A673 (cell line): Measurements from ENCODE around the gene TP53BP2. TPM values are rescaled to one million over a fixed set of nuclear protein-coding genes. Genes with fewer than 3 reads are reported as not detected.

Experiments
- BruUV-seq: library from RNA; stranded (reverse); fragments of 400-500 nt; replicated peaks from 2 replicates; lab custom pipeline; 2021; lab: Mats Ljungman, UMichigan
- CTCF ChIA-PET: fragments of 300-600 bp; sonication (Branson Sonifier 250); formaldehyde crosslinking; loops from one replicate; lab custom pipeline; 2022; ENCODE audit warnings: antibody characterized with exemption; lab: Charles Lee
- POLR2A ChIA-PET: fragments of 300-600 bp; sonication (Branson Sonifier 250); formaldehyde crosslinking; loops from one replicate; lab custom pipeline; 2022; ENCODE audit warnings: antibody characterized with exemption; ENCODE audit not compliant: low non-redundant PET; lab: Charles Lee
- DNase-seq: peaks from one replicate; pipeline ENCODE4 v3.0.0-alpha.2; 2015; ENCODE audit warnings: low spot score
- H3K27ac ChIP-seq: fragments of 200-600 bp; sonication (generic); 2 replicates; pipeline ENCODE4 v1.5.1; 2016; ENCODE audit warnings: mixed run types, low read depth, mild to moderate bottlenecking, mixed read lengths, antibody characterized with exemption, low read length; ENCODE audit not compliant: poor library complexity, severe bottlenecking
- H3K27me3 ChIP-seq: fragments of 200-600 bp; sonication (generic); replicated peaks from 2 replicates; pipeline ENCODE4 v1.6.1; 2017; ENCODE audit warnings: mixed run types, low read depth, mild to moderate bottlenecking, mixed read lengths, antibody characterized with exemption, low read length; ENCODE audit not compliant: insufficient read depth, poor library complexity
- H3K36me3 ChIP-seq: fragments of 200-600 bp; sonication (generic); 2 replicates; pipeline ENCODE4 v1.6.1; 2016; ENCODE audit warnings: mixed run types, mild to moderate bottlenecking, mixed read lengths, antibody characterized with exemption, low read length; ENCODE audit not compliant: insufficient read depth, poor library complexity, severe bottlenecking
- H3K4me1 ChIP-seq: fragments of 200-600 bp; sonication (generic); 2 replicates; pipeline ENCODE4 v1.6.1; 2017; ENCODE audit warnings: mixed run types, mild to moderate bottlenecking, mixed read lengths, antibody characterized with exemption, low read length; ENCODE audit not compliant: insufficient read depth, poor library complexity, severe bottlenecking
- H3K4me3 ChIP-seq: fragments of 200-600 bp; sonication (generic); 2 replicates; pipeline ENCODE4 v1.5.1; 2016; ENCODE audit warnings: low read depth, mixed run types, mild to moderate bottlenecking, mixed read lengths, low read length; ENCODE audit not compliant: poor library complexity, severe bottlenecking
- H3K9me3 ChIP-seq: fragments of 200-600 bp; sonication (generic); 2 replicates; pipeline ENCODE4 v1.6.1; 2016; ENCODE audit warnings: mixed run types, low read depth, mild to moderate bottlenecking, mixed read lengths, antibody characterized with exemption, low read length; ENCODE audit not compliant: poor library complexity, severe bottlenecking
- CTCF ChIP-seq: fragments of 300-800, 200-600 bp; sonication (generic); conservative IDR thresholded peaks from 2 replicates; pipeline ENCODE4 v1.5.1; 2017; ENCODE audit warnings: low read depth, mild to moderate bottlenecking, antibody characterized with exemption, low read length, moderate library complexity, mixed read lengths
- EZH2 ChIP-seq: fragments of 200-600 bp; sonication (generic); IDR thresholded peaks from 2 replicates; pipeline ENCODE4 v1.6.1; 2017; ENCODE audit warnings: borderline replicate concordance, low read depth, mild to moderate bottlenecking, mixed read lengths, antibody characterized with exemption, low read length; ENCODE audit not compliant: poor library complexity, severe bottlenecking
- intact Hi-C: fragments of 100-400 bp; cut with micrococcal nuclease; formaldehyde crosslinking; loops from one replicate; pipeline ENCODE4 v1.10.0; 2022; ENCODE audit not compliant: unreplicated experiment
- total RNA-seq: library from RNA; stranded (reverse); gene quantifications from 2 replicates; pipeline ENCODE4 v1.2.3, GENCODE V29; 2021

The TP53BP2 gene
- total RNA-seq, 1 experiment from 2014 or later: 93.3 TPM

GRCh38 chr1:223840254-223840653 is 5.5 kb downstream of the TP53BP2 start:
- POLR2A ChIA-PET: no interaction called here
- Histone ChIP-seq H3K27me3 (no peaks in the 10 kb centered on the region), H3K36me3 (no peaks in the 10 kb centered on the region), H3K4me1 (peaks cover 49% of the 10 kb centered on the region), H3K27ac (no peak overlapping the region), H3K4me3 (no peak overlapping the region), H3K9me3 (no peaks in the 10 kb centered on the region)
- BruUV-seq: no TSS peak
- CTCF ChIA-PET: no interaction called here
- TF ChIP-seq EZH2 (no peak), CTCF (no peak)
- intact Hi-C loops: no loop called here
- DNase-seq: no peak

DNA sequence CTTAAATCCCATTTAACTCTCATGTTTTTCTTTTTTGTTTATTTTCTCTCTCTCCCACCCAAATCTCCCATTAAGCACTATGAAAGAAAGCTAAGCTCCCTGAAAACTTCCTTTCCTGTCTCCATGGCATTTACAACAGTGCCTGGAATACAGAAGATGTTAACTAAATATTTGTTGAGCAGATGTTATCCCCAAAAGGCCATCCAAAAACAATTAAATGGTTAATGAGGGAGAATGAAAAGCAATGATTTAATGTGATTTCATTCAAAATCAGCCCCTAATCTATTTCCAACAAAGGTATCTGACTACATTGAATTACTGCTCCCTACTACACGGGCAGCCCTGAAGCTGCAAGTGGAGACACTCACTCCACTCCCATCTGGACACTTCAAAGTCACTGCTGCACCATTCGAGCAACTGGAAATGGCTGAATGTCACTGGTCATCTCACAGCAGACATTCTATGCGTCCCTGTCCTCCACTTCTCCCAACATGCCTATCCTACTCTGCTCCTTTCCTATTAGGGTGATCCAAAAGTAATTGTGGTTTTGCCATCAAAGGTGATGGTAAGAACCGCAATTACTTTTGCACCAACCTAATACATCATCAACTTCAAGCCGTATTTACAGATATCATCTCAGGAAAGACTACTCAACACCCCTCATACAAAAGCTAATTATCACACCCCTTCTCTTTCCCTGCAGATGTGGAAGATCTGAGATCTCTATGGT is 7.5 kb downstream of the TP53BP2 start:
- H3K4me1 ChIP-seq: peaks cover 67% of the 10 kb centered on the region
- ChIA-PET POLR2A (no interaction called here), CTCF (interaction anchor here (1.0 kb wide), 1 partner anchor 18 kb away, joined by 3 read pairs; no protein-coding TSS in a partner anchor)
- intact Hi-C loops: no loop called here
- H3K9me3 ChIP-seq: no peaks in the 10 kb centered on the region
- no peak for DNase-seq
- H3K27ac ChIP-seq: no peak overlapping the region
- TF ChIP-seq CTCF (no peak), EZH2 (no peak)
- H3K27me3 ChIP-seq: no peaks in the 10 kb centered on the region
- H3K36me3 ChIP-seq: no peaks in the 10 kb centered on the region
- H3K4me3 ChIP-seq: no peak overlapping the region
- no TSS peak for BruUV-seq

- H3K4me3 ChIP-seq: no peak overlapping the region
- no TSS peak for BruUV-seq
- H3K9me3 ChIP-seq: no peaks in the 10 kb centered on the region
- no peaks in the 10 kb centered on the region for H3K36me3 ChIP-seq
- H3K4me1 ChIP-seq: peaks cover 70% of the 10 kb centered on the region
- intact Hi-C loops: no loop called here
- no peaks in the 10 kb centered on the region for H3K27me3 ChIP-seq
- DNase-seq: no peak
- peak overlapping the region; percentile 52 for H3K27ac ChIP-seq
- TF ChIP-seq EZH2: no peak
- ChIA-PET POLR2A (no interaction called here), CTCF (no interaction called here)
These were observed 8.1 kb downstream of the TP53BP2 start for GRCh38 chr1:223837687-223838086.

GRCh38 chr1:223837206-223837605 is 8.5 kb downstream of the TP53BP2 start:
- Histone ChIP-seq H3K36me3 (no peaks in the 10 kb centered on the region), H3K4me1 (peaks cover 72% of the 10 kb centered on the region), H3K9me3 (no peaks in the 10 kb centered on the region), H3K27ac (peak overlapping the region; percentile 52), H3K27me3 (no peaks in the 10 kb centered on the region), H3K4me3 (no peak overlapping the region)
- peak; percentile 35 for DNase-seq
- ChIA-PET POLR2A (no interaction called here), CTCF (no interaction called here)
- BruUV-seq: no TSS peak
- intact Hi-C loops: no loop called here
- TF ChIP-seq EZH2: no peak
- no peak for TF ChIP-seq CTCF
